ENCODE results near the gene TRIOBP.
"Not testable (repeated sequence)": the region's sequence is repeated elsewhere in the genome, so short reads cannot be mapped to it uniquely, and the experiment has no call there.

- TF ChIP-seq CTCF (IDR thresholded peaks at IDR 0.05; ENCODE audit: low read depth, low read length); EZH2phosphoT487 (IDR thresholded peaks at IDR 0.05; ENCODE audit: low read depth): not testable (repeated sequence)
Measured at GRCh38 chr22:37656583-37656982, 40.3 kb upstream of the TRIOBP start.
